GM19043 (cell line): ENCODE measurements around the gene SPOCK1.
A peak's percentile ranks its signal among the peaks of the same experiment; 100 is the strongest.
"Not testable (repeated sequence)": the region's sequence is repeated elsewhere in the genome, so short reads cannot be mapped to it uniquely, and the experiment has no call there.

ENCODE experiments used
- ATAC-seq: cut with Tn5 transposase; IDR thresholded peaks from one replicate; pipeline ENCODE4 v1.9.1; 2021; ENCODE audit warnings: low read depth; ENCODE audit not compliant: unreplicated experiment

SPOCK1 gene

DNA sequence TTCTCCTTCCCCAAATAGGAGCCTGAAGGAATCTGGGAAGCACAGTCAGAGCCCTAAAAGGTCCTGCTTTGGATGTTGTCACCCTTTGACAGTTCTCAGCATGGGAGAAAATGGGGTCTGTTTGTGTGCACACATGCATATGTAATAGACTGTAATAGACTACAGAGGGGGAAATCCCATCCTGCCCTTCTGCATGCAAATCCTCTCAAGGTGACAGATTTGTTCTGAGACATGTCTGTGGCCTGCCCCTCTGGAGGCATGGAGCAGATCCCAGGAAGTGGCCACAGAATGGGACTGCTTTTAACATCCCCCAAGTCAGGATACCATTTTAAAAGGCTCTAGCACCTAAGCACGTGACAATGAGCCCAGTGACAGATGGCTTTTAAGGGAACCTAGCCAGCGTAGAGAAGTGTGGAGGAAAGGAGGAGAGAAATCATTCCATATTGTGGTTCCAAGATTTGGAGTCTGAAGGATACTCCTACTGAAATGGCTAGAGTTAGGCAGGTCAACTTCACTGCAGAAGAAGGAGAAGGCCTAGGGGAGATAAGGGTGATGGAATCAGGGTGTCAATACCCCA, 483.5 kb downstream of the SPOCK1 start:
- peak; percentile 57 for ATAC-seq

DNA sequence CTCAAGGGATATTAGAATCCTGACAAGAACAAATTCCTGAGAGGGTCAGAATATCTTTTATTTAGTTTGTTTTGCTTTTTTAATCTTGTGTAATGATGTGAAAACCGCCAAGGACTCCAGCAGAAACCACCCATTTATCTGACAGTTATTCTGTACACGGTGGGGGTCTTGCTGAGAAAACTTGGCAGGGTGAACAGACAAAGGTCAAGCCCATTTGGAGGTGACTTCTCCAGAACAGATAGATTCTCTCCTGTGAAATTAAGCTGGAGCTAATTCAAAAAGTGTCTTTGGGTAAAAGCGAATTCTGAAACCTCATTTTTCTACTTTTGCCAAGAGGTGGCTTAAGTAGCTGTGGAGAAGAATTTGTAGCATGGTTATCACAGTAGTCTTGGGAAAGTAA, 484.4 kb downstream of the SPOCK1 start:
- ATAC-seq = no peak

DNA sequence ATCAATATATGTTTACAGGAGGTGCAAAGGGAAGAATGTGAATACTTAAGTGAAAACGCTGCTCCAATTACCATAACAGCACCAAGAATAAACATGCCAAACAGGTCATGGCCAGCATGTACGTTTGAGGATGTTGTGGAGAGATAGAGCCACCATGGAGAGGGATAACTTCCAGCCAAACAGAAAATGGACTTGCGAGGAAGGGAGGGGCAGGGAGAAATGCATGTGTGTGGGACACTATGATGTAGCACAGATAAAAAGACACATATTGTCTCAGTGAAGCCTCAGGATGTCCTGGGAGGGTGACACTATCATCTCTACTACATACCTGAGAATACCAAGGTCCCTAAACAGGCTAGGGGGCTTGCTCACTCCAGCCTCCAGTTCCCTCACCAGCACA, 488.9 kb downstream of the SPOCK1 start:
- no peak for ATAC-seq

DNA sequence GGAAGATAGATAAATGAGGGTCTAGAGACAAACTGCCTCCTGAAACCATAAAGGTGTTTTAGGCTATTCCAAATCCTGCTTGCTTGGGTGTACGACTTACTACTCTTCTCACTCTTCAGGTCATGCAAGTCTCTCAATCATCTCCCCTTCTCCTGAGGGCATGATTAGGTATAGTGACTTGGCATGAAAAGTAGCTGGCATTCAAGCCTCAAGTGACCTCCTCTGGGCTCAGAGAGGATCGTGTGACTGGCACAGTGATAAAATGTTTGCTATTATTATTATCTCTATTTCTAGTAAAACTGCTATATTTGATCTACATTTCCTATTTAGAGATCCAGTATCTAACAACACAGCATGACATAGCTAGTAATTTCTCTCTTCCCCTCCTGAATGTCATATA, 494.8 kb downstream of the SPOCK1 start:
- ATAC-seq = no peak

- ATAC-seq = no peak
These were observed 498.0 kb downstream of the SPOCK1 start for GRCh38 chr5:137001026-137001569.

DNA sequence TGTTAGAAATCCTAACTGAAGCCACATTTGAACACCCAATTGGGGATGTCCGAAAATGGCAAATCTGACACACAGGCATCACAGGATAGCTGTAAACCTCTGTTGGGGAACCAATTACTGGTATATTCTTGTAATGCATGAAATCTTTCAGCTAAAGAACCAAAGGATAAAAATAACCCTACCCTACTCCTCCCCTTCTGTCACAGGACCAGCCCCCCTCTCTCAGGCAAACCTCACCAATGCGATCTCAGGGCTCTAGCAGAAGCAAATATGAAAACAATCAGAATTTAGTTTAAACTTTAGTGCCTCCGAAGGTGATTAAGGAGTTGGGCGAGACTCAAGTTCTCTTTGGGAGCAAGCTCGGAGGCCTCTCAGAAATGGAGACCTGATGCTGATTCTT, 499.3 kb downstream of the SPOCK1 start:
- ATAC-seq = no peak

DNA sequence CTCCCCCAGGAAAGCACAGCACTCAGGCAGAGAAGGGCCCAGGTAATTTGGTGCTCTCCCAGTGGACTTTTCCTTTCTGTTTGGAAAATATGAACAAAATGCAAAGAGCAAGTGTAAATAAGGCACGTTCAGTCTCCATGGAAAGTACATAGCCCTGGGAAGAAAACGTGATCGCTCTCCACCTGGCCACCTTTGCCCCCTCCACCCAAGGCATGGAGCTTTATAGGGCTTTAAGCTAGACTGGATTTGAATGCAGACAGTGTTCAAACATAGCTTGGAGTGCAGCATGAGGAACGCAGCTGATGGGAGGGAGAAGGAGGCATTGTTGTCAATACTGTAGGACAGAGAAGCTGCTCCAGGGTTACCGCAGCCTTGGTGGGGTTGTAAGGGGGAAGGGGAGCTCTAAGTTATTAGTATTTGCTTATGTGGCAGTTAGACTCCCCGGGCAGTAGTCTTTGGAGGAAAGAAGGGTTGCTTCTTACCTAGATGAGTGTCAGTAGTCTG, 500.2 kb downstream of the SPOCK1 start:
- no peak for ATAC-seq

- no peak for ATAC-seq
These were observed 505.0 kb downstream of the SPOCK1 start for GRCh38 chr5:136994154-136994553.

GRCh38 chr5:136992796-136993489, 506.2 kb downstream of the SPOCK1 start:
- no peak for ATAC-seq

DNA sequence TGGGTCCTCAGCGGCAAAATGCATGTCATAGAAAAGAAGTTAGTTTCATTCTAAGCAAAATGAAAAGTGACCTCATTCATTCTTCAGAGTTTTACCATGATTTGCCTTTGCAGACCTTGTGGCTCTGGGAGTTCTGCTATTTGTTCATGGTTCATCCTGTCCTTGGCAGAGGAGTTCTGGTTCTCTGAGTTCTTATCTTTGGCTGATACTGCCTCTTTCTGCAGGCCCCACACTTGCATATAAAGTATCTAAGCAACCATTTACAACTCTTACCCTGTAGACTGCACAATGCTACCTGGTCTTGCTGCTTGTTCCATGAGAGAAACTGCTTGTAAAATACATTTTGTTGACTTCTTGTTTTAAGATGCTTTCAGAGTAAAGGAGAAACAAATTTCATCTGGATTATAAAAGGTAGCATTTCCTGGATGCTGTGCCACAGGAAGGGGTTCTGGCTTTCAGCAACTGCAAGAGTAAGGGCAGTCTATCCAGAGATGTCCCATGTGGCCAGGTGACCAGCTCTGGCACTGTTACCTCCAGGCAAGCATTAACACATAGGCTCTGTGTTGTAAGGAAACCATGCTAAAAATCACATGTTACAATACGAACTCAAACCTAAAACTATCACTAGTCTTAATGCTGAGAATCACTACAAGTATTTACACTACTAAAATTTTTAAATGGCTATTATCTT, 513.2 kb downstream of the SPOCK1 start:
- no peak for ATAC-seq

GRCh38 chr5:136984772-136985446, 514.2 kb downstream of the SPOCK1 start:
- no peak for ATAC-seq

DNA sequence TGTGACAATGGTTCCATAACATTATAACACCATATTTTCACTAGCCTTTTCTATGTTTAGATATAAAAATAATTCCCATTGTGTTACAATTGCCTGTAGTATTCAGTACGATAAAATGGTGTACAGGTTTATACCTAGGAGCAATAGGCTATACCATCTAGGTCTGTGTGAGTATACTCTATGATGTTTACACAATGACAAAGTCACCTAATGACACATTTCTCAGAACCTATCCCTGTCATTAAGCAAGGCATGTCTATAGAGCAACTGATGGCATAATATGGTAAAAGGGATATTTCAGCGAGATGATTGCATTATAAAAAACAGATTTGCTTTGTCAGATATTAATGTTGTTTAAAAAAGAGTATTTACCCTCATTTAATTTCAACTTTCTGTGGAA, 517.2 kb downstream of the SPOCK1 start:
- no peak for ATAC-seq

DNA sequence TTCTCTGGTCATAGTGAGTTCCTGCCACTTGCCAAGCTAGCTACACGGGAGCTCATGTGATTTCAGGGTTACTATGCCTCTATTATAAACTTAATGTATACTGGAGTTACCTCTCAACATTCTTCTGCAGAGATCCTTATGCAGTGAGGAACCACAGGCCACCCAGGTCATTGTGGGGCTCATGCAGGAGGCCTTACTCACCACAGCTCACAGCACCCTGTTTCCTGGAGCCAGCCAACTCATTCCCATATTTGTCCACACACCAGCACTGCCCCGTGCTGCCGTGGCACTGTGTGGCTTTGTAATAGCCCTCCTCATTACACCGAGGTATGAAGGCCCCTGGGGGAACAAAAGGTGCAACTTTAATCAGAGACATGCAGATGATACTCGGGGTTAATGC, 520.0 kb downstream of the SPOCK1 start:
- no peak for ATAC-seq

DNA sequence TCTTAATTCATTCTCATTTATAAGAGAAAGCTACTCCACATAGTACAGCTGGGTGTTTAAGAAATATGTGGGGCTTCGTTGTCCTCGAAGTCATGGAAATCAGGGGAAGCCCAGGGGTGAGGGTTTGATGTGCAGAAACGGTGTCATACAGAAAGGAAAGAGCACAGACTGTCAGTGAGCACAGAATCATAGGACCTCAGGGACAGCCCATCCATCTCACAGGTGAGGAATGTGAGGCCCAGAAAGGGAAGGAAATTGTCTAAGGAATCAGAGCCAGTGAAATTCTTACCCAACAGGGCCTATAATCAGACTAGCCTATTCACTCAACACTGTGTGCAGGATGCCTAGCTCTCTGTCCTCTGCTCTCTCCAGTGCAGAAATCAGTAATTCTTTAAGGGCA, 535.6 kb downstream of the SPOCK1 start:
- ATAC-seq = no peak

- no peak for ATAC-seq
These were observed 541.7 kb downstream of the SPOCK1 start for GRCh38 chr5:136957428-136957827.

GRCh38 chr5:136954142-136954541, 545.0 kb downstream of the SPOCK1 start:
- not testable (repeated sequence) for ATAC-seq

GRCh38 chr5:136953346-136954069, 545.6 kb downstream of the SPOCK1 start:
- ATAC-seq = not testable (repeated sequence)

GRCh38 chr5:136927571-136927970, 571.6 kb downstream of the SPOCK1 start:
- ATAC-seq = no peak

- no peak for ATAC-seq
These were observed 573.1 kb downstream of the SPOCK1 start for GRCh38 chr5:136926073-136926472.
